H1 (cell line): ENCODE measurements around the gene PHACTR1. TPM values are rescaled to one million over a fixed set of nuclear protein-coding genes. Genes with fewer than 3 reads are reported as not detected.

Experiments used
- polyA plus RNA-seq, 7 experiments: library from polyadenylated mRNA; depleted of rRNA in 3 of 7; stranded (reverse) in 5 of 7; unstranded in 2 of 7; fragments of >200 nt in 5 of 7; fragments of 200-250 nt in 2 of 7; gene quantifications; 1 replicate in 5 of 7; 2 replicates in 1 of 7; 4 replicates in 1 of 7; pipeline versions ENCODE4 v1.2.1 to v1.2.3, GENCODE V29; 2011 to 2013; ENCODE audit warnings: missing spikeins in 2 of 7, mixed read lengths in 2 of 7
- small RNA-seq: library from polyadenylated mRNA; stranded (forward); fragments of <200 nt; extraction: miRNeasy Mini kit (QIAGEN cat#:217004); gene quantifications from one replicate; pipeline ENCODE3, GENCODE V24; 2013; ENCODE audit not compliant: insufficient read depth
- total RNA-seq: library from RNA; stranded (reverse); fragmentation: NEBNext Ultra II Directional; extraction: Animal tissue kit (Norgen Biotek cat#: 25700); gene quantifications from 2 replicates; pipeline ENCODE4 v1.2.1, GENCODE V29; 2021

The PHACTR1 gene
- total and polyA plus RNA-seq, 2 of the 8 experiments (the other 6 are each of a cell fraction or from before 2014, with no cell fraction given), result 3.9 to 17.1 TPM

Small RNA genes lying within 50 kb of the gene (small RNA-seq; reads per million reads assigned to genes)
- gene RNU1-11P, result 0.86 reads per million
